HepG2 (cell line): Measurements from ENCODE around the gene CHCHD6. TPM values are rescaled to one million over a fixed set of nuclear protein-coding genes. Genes with fewer than 3 reads are reported as not detected.

Experiments used
- ETV6 ChIP-seq: sonication (generic); formaldehyde crosslinking; conservative IDR thresholded peaks from 2 replicates; pipeline ENCODE4 v1.4.0; 2020; ENCODE audit warnings: missing genetic modification reagents
- HNRNPK ChIP-seq: fragments of 200-400 bp; formaldehyde crosslinking; IDR thresholded peaks from 2 replicates; pipeline ENCODE4 v1.6.1; 2018; ENCODE audit warnings: low read length, low read depth, moderate library complexity, mild to moderate bottlenecking; ENCODE audit not compliant: poor library complexity, severe bottlenecking
- HOXD1 ChIP-seq: sonication (generic); formaldehyde crosslinking; IDR thresholded peaks from 2 replicates; pipeline ENCODE4 v1.5.0; 2020; ENCODE audit warnings: missing genetic modification reagents
- KDM2A ChIP-seq: sonication (generic); formaldehyde crosslinking; IDR thresholded peaks from 2 replicates; pipeline ENCODE4 v1.4.0; 2020; ENCODE audit warnings: low read depth, missing genetic modification reagents, borderline replicate concordance
- PHF21A ChIP-seq: sonication (generic); formaldehyde crosslinking; IDR thresholded peaks from 2 replicates; pipeline ENCODE4 v1.5.0; 2020; ENCODE audit warnings: mild to moderate bottlenecking, missing genetic modification reagents
- TCF7L2 ChIP-seq: IDR thresholded peaks from 2 replicates; pipeline ENCODE4 v1.6.1; 2011; ENCODE audit warnings: mild to moderate bottlenecking, low read depth, low read length, moderate library complexity
- YY1 ChIP-seq: IDR thresholded peaks from 2 replicates; pipeline ENCODE4 v1.6.1; 2011; ENCODE audit warnings: low read length, low read depth, moderate library complexity, mild to moderate bottlenecking; ENCODE audit not compliant: insufficient read depth, insufficient replicate concordance
- ZBTB42 ChIP-seq: sonication (generic); formaldehyde crosslinking; IDR thresholded peaks from 2 replicates; pipeline ENCODE4 v1.5.0; 2020; ENCODE audit warnings: mild to moderate bottlenecking, missing genetic modification reagents
- ZNF34 ChIP-seq: sonication (generic); formaldehyde crosslinking; IDR thresholded peaks from 2 replicates; pipeline ENCODE4 v1.4.0; 2020; ENCODE audit warnings: mild to moderate bottlenecking, missing genetic modification reagents, borderline replicate concordance
- ZNF772 ChIP-seq: sonication (generic); formaldehyde crosslinking; IDR thresholded peaks from 2 replicates; pipeline ENCODE4 v1.5.0; 2020; ENCODE audit warnings: mild to moderate bottlenecking, missing genetic modification reagents
- ZNF788 ChIP-seq: sonication (generic); formaldehyde crosslinking; IDR thresholded peaks from 2 replicates; pipeline ENCODE4 v1.5.0; 2020; ENCODE audit warnings: mild to moderate bottlenecking, missing genetic modification reagents, borderline replicate concordance
- ZNF883 ChIP-seq: sonication (generic); formaldehyde crosslinking; IDR thresholded peaks from 2 replicates; pipeline ENCODE4 v1.5.1; 2020; ENCODE audit warnings: mild to moderate bottlenecking, missing genetic modification reagents; ENCODE audit errors: not compliant biosample characterization
- ZSCAN22 ChIP-seq: sonication (generic); formaldehyde crosslinking; IDR thresholded peaks from 2 replicates; pipeline ENCODE4 v1.4.0; 2020; ENCODE audit warnings: mild to moderate bottlenecking, missing genetic modification reagents
- polyA plus RNA-seq, 8 experiments: library from polyadenylated mRNA; depleted of rRNA in 3 of 8; stranded (reverse) in 7 of 8; unstranded in 1 of 8; fragments of >200 nt; fragmentation: Illumina TruSeq in 4 of 8; extraction: Trizol in 4 of 8; gene quantifications; 2 replicates each; pipeline versions ENCODE4 v1.2.1 to v1.2.3, GENCODE V29; 2011 to 2016; ENCODE audit warnings: low read depth in 4 of 8, missing spikeins in 1 of 8, mixed read lengths in 1 of 8; ENCODE audit not compliant: insufficient read depth in 1 of 8
- total RNA-seq, 5 experiments: library from RNA; depleted of rRNA; stranded (reverse); fragments of >200 nt; fragmentation: Illumina TruSeq; extraction: Trizol; gene quantifications; 2 replicates each; pipeline ENCODE4 v1.2.3, GENCODE V29; 2016; ENCODE audit warnings: low read depth in 1 of 5
- TF ChIP-seq, protein P1 (sequence below): sonication (generic); formaldehyde crosslinking; IDR thresholded peaks from 2 replicates; pipeline ENCODE4 v1.5.0; 2020; ENCODE audit warnings: mild to moderate bottlenecking, missing genetic modification reagents, borderline replicate concordance
- TF ChIP-seq, protein P2 (sequence below): sonication (generic); formaldehyde crosslinking; IDR thresholded peaks from 2 replicates; pipeline ENCODE4 v1.4.0; 2020; ENCODE audit warnings: missing genetic modification reagents
- TF ChIP-seq, protein P3 (sequence below): sonication (generic); formaldehyde crosslinking; conservative IDR thresholded peaks from 2 replicates; pipeline ENCODE4 v1.8.0; 2022; ENCODE audit warnings: low read depth, missing genetic modification reagents
- TF ChIP-seq, protein P4 (sequence below): sonication (generic); formaldehyde crosslinking; IDR thresholded peaks from 2 replicates; pipeline ENCODE4 v1.5.0; 2020; ENCODE audit warnings: missing genetic modification reagents

CHCHD6 gene
- total and polyA plus RNA-seq, 2 of the 13 experiments (the other 11 are each of a cell fraction or from before 2014, with no cell fraction given): 20.3 to 20.8 TPM

DNA sequence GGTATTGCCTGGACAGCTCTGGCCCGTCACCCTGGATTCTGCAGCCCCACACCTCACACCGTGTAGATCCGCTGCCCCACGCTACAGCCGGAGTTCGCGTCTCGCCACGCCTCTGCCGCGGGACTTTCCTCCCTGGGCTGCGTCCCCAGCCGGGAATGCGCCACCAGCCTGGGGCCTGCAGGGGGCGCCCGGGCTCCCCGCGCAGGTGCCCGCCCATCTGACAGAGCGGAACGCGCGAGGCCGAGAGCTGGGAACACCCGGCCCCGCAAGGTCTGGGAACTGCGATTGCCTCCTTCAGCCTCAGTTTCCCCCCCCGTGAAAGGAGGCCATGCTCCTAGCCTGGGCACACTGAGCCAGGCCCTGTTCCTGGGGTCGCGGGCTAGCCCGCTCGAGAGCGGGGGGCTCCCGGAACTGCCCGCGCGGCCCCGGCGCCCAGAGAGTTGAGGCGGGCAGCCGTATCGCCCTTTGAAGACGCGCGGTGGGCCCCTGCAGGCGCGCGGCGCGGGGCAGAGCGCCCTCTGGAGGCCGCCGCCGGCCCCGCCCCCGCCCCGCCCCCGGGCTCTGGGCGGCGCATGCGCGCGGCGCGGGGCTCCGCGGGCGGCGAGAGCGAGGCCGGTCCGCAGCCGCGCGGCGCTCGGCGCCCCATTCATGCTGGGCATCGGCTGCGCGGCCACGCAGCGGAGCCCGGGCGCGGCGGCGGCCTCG is 278.6 kb downstream of the CHCHD6 start, which contains the start of gene PLXNA1 (continued):
- TF ChIP-seq PHF21A (no peak), ZNF883 (CRISPR knock-in tag) (no peak), KDM2A (CRISPR knock-in tag) (peak; percentile 91), ZSCAN22 (CRISPR knock-in tag) (no peak), YY1 (peak; percentile 56), ETV6 (no peak), HOXD1 (CRISPR knock-in tag) (peak; percentile 41; the same call in 1 of the 2 replicates), ZNF772 (peak; percentile 73; the same call in 1 of the 2 replicates), ZBTB42 (no peak), ZNF788 (CRISPR knock-in tag) (peak; percentile 76; the same call in 1 of the 2 replicates), TCF7L2 (no peak), HNRNPK (peak; percentile 69), ZNF34 (CRISPR knock-in tag) (0 out of 2 replicates have a peak, but pooled peaks have one; percentile 46)
- TF ChIP-seq, protein P1, sequence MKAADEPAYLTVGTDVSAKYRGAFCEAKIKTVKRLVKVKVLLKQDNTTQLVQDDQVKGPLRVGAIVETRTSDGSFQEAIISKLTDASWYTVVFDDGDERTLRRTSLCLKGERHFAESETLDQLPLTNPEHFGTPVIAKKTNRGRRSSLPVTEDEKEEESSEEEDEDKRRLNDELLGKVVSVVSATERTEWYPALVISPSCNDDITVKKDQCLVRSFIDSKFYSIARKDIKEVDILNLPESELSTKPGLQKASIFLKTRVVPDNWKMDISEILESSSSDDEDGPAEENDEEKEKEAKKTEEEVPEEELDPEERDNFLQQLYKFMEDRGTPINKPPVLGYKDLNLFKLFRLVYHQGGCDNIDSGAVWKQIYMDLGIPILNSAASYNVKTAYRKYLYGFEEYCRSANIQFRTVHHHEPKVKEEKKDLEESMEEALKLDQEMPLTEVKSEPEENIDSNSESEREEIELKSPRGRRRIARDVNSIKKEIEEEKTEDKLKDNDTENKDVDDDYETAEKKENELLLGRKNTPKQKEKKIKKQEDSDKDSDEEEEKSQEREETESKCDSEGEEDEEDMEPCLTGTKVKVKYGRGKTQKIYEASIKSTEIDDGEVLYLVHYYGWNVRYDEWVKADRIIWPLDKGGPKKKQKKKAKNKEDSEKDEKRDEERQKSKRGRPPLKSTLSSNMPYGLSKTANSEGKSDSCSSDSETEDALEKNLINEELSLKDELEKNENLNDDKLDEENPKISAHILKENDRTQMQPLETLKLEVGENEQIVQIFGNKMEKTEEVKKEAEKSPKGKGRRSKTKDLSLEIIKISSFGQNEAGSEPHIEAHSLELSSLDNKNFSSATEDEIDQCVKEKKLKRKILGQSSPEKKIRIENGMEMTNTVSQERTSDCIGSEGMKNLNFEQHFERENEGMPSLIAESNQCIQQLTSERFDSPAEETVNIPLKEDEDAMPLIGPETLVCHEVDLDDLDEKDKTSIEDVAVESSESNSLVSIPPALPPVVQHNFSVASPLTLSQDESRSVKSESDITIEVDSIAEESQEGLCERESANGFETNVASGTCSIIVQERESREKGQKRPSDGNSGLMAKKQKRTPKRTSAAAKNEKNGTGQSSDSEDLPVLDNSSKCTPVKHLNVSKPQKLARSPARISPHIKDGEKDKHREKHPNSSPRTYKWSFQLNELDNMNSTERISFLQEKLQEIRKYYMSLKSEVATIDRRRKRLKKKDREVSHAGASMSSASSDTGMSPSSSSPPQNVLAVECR (CRISPR knock-in tag): peak; percentile 46; the same call in 1 of the 2 replicates
- TF ChIP-seq, protein P2, sequence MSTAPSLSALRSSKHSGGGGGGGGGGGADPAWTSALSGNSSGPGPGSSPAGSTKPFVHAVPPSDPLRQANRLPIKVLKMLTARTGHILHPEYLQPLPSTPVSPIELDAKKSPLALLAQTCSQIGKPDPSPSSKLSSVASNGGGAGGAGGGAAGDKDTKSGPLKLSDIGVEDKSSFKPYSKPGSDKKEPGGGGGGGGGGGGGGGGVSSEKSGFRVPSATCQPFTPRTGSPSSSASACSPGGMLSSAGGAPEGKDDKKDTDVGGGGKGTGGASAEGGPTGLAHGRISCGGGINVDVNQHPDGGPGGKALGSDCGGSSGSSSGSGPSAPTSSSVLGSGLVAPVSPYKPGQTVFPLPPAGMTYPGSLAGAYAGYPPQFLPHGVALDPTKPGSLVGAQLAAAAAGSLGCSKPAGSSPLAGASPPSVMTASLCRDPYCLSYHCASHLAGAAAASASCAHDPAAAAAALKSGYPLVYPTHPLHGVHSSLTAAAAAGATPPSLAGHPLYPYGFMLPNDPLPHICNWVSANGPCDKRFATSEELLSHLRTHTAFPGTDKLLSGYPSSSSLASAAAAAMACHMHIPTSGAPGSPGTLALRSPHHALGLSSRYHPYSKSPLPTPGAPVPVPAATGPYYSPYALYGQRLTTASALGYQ: no peak
- TF ChIP-seq, protein P3, sequence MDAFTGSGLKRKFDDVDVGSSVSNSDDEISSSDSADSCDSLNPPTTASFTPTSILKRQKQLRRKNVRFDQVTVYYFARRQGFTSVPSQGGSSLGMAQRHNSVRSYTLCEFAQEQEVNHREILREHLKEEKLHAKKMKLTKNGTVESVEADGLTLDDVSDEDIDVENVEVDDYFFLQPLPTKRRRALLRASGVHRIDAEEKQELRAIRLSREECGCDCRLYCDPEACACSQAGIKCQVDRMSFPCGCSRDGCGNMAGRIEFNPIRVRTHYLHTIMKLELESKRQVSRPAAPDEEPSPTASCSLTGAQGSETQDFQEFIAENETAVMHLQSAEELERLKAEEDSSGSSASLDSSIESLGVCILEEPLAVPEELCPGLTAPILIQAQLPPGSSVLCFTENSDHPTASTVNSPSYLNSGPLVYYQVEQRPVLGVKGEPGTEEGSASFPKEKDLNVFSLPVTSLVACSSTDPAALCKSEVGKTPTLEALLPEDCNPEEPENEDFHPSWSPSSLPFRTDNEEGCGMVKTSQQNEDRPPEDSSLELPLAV (CRISPR knock-in tag): no peak
- TF ChIP-seq, protein P4, sequence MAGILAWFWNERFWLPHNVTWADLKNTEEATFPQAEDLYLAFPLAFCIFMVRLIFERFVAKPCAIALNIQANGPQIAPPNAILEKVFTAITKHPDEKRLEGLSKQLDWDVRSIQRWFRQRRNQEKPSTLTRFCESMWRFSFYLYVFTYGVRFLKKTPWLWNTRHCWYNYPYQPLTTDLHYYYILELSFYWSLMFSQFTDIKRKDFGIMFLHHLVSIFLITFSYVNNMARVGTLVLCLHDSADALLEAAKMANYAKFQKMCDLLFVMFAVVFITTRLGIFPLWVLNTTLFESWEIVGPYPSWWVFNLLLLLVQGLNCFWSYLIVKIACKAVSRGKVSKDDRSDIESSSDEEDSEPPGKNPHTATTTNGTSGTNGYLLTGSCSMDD: 0 out of 2 replicates have a peak, but pooled peaks have one; percentile 13
